Coronary artery (tissue), 2 donors: ENCODE results near the gene HINT3.
"Not testable (repeated sequence)": the region's sequence is repeated elsewhere in the genome, so short reads cannot be mapped to it uniquely, and the experiment has no call there.

Experiments
- DNase-seq: peaks from one replicate; pipeline ENCODE4 v3.0.0-alpha.2; 2017; ENCODE audit warnings: low spot score
- H3K27ac ChIP-seq, 2 donors: fragments of 200-600 bp; sonication (generic); one replicate each; pipeline ENCODE4 v1.5.1; 2016 to 2019
- H3K4me3 ChIP-seq: fragments of 200-600 bp; sonication (generic); 2 replicates; pipeline ENCODE4 v1.5.1; 2016; ENCODE audit warnings: mild to moderate bottlenecking, moderate library complexity
- TF ChIP-seq, protein P1 (sequence below): fragments of 200-600 bp; sonication (generic); IDR thresholded peaks from one replicate; pipeline ENCODE4 v1.5.1; 2019; ENCODE audit warnings: antibody characterized with exemption

HINT3 gene

DNA sequence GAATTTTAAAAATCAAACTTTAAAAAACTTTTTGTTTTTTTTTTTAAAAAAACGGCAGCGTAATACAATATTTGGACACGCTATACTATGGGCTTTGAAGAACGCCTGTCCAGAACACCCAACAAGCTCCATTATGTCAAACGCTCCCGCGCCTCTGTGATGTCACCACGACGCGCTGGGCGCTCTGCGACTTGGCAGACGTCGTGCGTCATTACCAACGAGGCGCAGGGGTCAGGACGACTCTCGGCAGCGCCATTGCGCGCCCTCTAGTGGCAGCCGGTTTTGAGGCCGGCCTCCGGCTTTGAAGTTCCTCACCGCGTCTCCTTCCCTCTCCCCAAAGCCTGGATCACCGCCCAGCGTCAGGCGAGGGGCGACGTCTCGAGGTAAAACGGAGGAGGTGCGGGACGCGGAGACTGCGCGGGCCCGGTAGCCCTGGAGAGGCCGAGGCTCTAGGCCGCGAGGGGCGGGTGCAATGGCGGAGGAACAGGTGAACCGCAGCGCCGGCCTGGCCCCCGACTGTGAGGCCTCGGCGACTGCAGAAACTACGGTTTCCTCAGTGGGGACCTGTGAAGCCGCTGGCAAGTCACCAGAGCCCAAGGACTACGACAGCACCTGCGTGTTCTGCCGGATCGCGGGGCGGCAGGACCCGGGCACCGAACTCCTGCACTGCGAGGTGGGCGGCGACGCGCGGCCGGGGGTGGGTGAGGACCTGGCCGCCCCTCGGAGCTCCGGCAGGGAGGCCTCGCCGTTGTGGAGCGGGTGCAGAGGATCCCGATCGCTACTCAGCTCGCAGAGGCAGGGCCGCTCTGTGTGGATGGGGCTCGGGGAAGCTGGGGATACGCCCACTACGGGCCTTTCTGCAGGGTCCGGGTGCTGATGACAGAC is at the start of gene HINT3:
Gene HINT3, plus strand, starts transcription at position 265 of the 885 bp plus-strand sequence. Its CDS starts 208 bp downstream, at position 473.
- peak within 1 kb of the TSS; percentile 99 for H3K4me3 ChIP-seq
- peak within 1 kb of the TSS; percentile 95 to 96 for H3K27ac ChIP-seq
- TF ChIP-seq, protein P1, sequence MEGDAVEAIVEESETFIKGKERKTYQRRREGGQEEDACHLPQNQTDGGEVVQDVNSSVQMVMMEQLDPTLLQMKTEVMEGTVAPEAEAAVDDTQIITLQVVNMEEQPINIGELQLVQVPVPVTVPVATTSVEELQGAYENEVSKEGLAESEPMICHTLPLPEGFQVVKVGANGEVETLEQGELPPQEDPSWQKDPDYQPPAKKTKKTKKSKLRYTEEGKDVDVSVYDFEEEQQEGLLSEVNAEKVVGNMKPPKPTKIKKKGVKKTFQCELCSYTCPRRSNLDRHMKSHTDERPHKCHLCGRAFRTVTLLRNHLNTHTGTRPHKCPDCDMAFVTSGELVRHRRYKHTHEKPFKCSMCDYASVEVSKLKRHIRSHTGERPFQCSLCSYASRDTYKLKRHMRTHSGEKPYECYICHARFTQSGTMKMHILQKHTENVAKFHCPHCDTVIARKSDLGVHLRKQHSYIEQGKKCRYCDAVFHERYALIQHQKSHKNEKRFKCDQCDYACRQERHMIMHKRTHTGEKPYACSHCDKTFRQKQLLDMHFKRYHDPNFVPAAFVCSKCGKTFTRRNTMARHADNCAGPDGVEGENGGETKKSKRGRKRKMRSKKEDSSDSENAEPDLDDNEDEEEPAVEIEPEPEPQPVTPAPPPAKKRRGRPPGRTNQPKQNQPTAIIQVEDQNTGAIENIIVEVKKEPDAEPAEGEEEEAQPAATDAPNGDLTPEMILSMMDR, result peak; percentile 89
- DNase-seq, result peak; percentile 97

DNA sequence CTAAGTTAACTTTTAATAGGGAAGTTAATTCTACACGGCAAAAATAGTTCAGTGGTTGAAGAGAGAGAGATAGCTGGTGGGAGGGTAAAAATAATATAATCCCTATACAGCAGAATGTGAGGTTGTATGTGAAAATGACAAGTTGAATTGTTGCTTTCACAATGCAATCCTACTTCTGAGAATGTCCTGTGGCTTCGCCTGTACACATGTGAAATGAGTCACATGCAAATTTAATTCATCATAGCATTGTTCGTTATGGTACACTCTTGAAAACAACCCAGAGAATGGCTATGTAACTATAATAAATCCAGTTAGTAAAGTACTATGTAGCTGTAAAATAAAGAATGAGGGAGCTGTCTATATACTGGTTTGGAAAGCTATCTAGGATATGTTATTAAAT is 46.0 kb upstream of the HINT3 start:
- TF ChIP-seq, protein P1, result no peak
- H3K27ac ChIP-seq, result no peak overlapping the region
- DNase-seq, result no peak
- H3K4me3 ChIP-seq, result no peak overlapping the region

DNA sequence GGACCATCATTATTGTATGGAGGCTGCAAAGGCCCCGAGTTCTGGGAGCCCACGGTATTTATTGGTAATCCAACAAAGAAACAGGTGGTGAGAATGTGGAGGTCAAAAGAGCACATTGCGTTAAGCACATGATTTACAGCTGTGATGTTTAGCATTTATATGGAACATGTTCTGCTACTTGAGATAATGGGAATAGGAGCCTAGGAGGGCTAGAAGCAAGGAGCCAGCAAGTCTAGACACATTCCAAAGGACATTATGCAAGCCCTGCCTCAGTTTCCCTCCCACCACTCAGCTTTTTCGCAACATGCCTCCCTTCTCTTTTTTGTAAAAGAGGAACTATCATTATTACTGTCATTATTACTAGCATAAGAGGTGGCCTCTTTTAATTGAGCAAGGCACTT is 45.5 kb upstream of the HINT3 start:
- not testable (repeated sequence) for H3K4me3 ChIP-seq, DNase-seq, H3K27ac ChIP-seq

DNA sequence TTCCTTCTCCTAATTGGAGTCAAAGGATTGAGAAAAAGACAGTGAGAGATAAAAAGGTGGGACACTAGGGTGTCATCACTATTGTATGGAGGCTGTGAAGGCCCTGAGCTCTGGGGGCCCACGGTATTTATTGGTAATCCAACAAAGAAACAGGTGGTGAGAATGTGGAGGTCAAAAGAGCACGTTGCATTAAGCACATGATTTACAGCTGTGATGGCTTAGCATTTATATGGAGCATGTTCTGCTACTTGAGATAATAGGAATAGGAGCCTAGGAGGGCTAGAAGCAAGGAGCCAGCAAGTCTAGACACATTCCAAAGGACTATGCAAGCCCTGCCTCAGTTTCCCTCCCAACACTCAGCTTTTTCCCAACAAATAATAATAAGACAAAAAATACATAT is 44.1 kb upstream of the HINT3 start:
- DNase-seq, H3K4me3 ChIP-seq, H3K27ac ChIP-seq: not testable (repeated sequence)

DNA sequence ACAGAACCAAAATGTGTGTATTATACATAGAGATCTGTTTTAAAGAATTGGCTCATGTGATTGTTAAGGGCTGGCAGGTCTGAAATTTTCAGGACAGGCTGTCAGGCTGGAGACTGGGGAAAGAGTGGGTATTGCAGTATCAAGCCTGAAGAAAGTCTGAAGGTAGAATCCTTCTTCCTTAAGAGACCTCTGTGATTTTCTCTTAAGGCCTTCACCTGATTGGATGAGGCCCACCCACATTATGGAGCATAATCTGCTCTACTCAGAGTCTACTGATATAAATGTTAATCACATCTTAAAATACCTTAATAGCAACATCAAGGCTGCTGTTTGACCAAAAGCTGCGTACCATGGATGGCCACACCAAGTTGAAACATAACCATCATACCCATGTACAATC is 43.4 kb upstream of the HINT3 start:
- Histone ChIP-seq H3K4me3 (no peak overlapping the region), H3K27ac (no peak overlapping the region)
- DNase-seq, result no peak
- TF ChIP-seq, protein P1, result no peak

DNA sequence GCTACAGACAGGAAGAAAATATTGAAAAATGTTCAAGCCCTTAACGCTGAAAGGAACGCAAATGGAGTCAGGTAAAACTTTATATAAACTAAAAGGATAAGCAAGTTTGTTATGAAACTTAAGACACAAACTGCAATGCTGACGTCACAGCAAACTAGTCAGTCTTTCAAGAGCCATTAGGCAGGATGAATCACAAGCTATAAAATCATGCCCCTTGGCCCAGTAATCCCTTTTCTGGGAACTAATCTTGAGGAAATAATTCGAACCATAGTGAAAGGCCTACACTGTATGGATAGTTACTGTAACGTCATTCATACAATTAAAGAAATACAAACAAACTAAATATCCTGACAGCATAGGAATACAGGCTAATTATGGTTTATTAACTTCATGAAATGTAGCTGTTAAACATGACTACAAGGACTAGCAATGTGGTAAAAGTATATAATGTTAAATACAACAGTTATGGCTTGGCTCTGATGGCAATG is 42.7 kb upstream of the HINT3 start:
- Histone ChIP-seq H3K27ac (no peak overlapping the region), H3K4me3 (no peak overlapping the region)
- TF ChIP-seq, protein P1, result no peak
- no peak for DNase-seq

DNA sequence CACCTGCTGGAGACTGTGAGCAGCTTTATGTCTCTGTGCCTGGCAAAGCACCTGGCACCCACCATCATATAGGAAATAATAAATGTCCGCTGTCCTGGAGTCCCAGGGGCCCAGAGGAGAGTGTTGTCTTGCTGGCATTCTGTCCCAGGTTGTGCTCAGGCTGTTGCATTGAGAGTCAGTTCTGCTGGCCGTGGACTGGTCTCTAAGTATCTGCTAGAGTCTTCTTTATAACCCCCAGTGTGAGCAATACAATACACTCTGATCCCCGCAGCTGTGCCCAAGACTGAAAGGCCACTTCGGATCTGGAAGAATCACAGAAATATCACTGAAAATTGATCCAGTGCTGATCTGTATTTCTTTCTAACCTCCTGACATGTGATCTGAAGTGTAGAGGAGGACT is 38.3 kb upstream of the HINT3 start:
- DNase-seq, result no peak

More for the DNA sequence above, 38.3 kb upstream of the HINT3 start:
- peak overlapping the region; percentile 40 to 43 for H3K27ac ChIP-seq
- TF ChIP-seq, protein P1, result no peak
- no peak overlapping the region for H3K4me3 ChIP-seq
